HG03439 (cell line): ENCODE results near the gene NUP214.

Source experiments
- ATAC-seq: cut with Tn5 transposase; IDR thresholded peaks from one replicate; pipeline ENCODE4 v1.9.1; 2021; ENCODE audit warnings: mild to moderate bottlenecking, moderate library complexity; ENCODE audit not compliant: unreplicated experiment

NUP214 gene

GRCh38 chr9:131125288-131126058 lies at the start of gene NUP214:
Gene NUP214 (plus strand): TSS chr9:131125586. CDS start chr9:131125705, 119 bp downstream.
- ATAC-seq: peak; percentile 96

- ATAC-seq: no peak
Observed at GRCh38 chr9:131076347-131077195, 48.8 kb upstream of the NUP214 start.

GRCh38 chr9:131078427-131079366 lies 46.7 kb upstream of the NUP214 start:
- no peak for ATAC-seq

- no peak for ATAC-seq
Observed at GRCh38 chr9:131080589-131080988, 44.8 kb upstream of the NUP214 start.

GRCh38 chr9:131081868-131082267 lies 43.5 kb upstream of the NUP214 start:
- no peak for ATAC-seq

GRCh38 chr9:131082774-131083512 lies 42.4 kb upstream of the NUP214 start:
- no peak for ATAC-seq

- ATAC-seq: no peak
Observed at GRCh38 chr9:131084661-131085369, 40.6 kb upstream of the NUP214 start.

- no peak for ATAC-seq
Observed at GRCh38 chr9:131085370-131086122, 39.8 kb upstream of the NUP214 start.

GRCh38 chr9:131087354-131087893 lies 38.0 kb upstream of the NUP214 start:
- no peak for ATAC-seq

- no peak for ATAC-seq
Observed at GRCh38 chr9:131090025-131090787, 35.2 kb upstream of the NUP214 start.

- no peak for ATAC-seq
Observed at GRCh38 chr9:131091352-131091992, 33.9 kb upstream of the NUP214 start.

GRCh38 chr9:131092030-131092429 lies 33.4 kb upstream of the NUP214 start:
- no peak for ATAC-seq

- no peak for ATAC-seq
Observed at GRCh38 chr9:131092548-131093440, 32.6 kb upstream of the NUP214 start.

GRCh38 chr9:131094015-131094414 lies 31.4 kb upstream of the NUP214 start:
- ATAC-seq: no peak

- no peak for ATAC-seq
Observed at GRCh38 chr9:131094622-131095021, 30.8 kb upstream of the NUP214 start.

- no peak for ATAC-seq
Observed at GRCh38 chr9:131095666-131096268, 29.6 kb upstream of the NUP214 start.
